ENCODE measurements around the gene ETFRF1. TPM values are rescaled to one million over a fixed set of nuclear protein-coding genes. Genes with fewer than 3 reads are reported as not detected.

ETFRF1 gene
- total RNA-seq, 1 experiment from 2014 or later: 7.7 TPM

GRCh38 chr12:25236190-25236589, 41.2 kb downstream of the ETFRF1 start:
- no peaks in the 10 kb centered on the region for H3K4me1 ChIP-seq (ENCODE audit: insufficient read depth, low read length)
- no peaks in the 10 kb centered on the region for H3K9me3 ChIP-seq (ENCODE audit: low read length)
- no peaks in the 10 kb centered on the region for H3F3A ChIP-seq (ENCODE audit: low read length, unreplicated experiment)
- CTCF ChIA-PET: no interaction called here
- no peaks in the 10 kb centered on the region for H3K36me3 ChIP-seq (ENCODE audit: low read depth, low read length)
- no peaks in the 10 kb centered on the region for H3K79me2 ChIP-seq (ENCODE audit: low read length)
- no peak for DNase-seq
- no TSS peak for BruUV-seq (replicated peaks)
- POLR2A ChIA-PET (ENCODE audit: unreplicated experiment): no interaction called here
- TF ChIP-seq EZH2 (IDR thresholded peaks at IDR 0.05; ENCODE audit: low read length, unreplicated experiment): no peak
- TF ChIP-seq EZH2phosphoT487 (IDR thresholded peaks at IDR 0.05; ENCODE audit: borderline replicate concordance, low read length): no peak
- TF ChIP-seq CTCF (conservative IDR thresholded peaks at IDR 0.05; ENCODE audit: low read depth, low read length): no peak
- intact Hi-C loops (cut with micrococcal nuclease): no loop called here
- H4K20me1 ChIP-seq (ENCODE audit: low read length): no peaks in the 10 kb centered on the region
- H2AFZ ChIP-seq (ENCODE audit: low read length): no peak overlapping the region
- H3K4me2 ChIP-seq (ENCODE audit: low read length): no peak overlapping the region
- H3K27me3 ChIP-seq (ENCODE audit: low read length): no peaks in the 10 kb centered on the region
- ATAC-seq: no peak
- H3K9ac ChIP-seq (ENCODE audit: low read length): no peak overlapping the region
- no peak overlapping the region for H3K27ac ChIP-seq (ENCODE audit: low read length)
- no peak overlapping the region for H3K4me3 ChIP-seq (ENCODE audit: low read length)
- H3K9me2 ChIP-seq (replicated peaks; ENCODE audit: low read length): no peaks in the 10 kb centered on the region

DNA sequence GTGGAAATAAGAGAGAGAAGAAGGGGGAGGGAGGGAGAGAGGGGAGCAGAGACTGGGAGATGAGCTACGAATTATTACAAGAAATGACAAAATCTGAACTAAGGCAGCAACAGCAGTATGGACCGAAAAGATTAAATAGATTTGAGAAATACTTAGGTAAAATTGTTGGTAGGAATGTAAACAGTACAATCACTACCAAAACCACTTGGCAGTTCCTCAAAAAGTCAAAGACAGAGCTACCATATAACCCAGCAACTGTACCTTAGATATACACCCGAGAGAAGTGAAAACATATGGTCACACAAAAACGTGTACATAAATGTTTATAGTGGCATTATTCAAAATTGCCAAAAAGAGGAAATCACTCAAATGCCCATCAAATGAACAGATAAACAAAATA, 41.6 kb downstream of the ETFRF1 start:
- Histone ChIP-seq H3K27ac (ENCODE audit: low read length) (no peak overlapping the region), H3K4me2 (ENCODE audit: low read length) (no peak overlapping the region), H3K4me3 (ENCODE audit: low read length) (no peak overlapping the region), H3K9ac (ENCODE audit: low read length) (no peak overlapping the region), H3K36me3 (ENCODE audit: low read depth, low read length) (no peaks in the 10 kb centered on the region), H3K79me2 (ENCODE audit: low read length) (no peaks in the 10 kb centered on the region), H3K9me3 (ENCODE audit: low read length) (no peaks in the 10 kb centered on the region), H3F3A (ENCODE audit: low read length, unreplicated experiment) (no peaks in the 10 kb centered on the region), H2AFZ (ENCODE audit: low read length) (no peak overlapping the region), H3K4me1 (ENCODE audit: insufficient read depth, low read length) (no peaks in the 10 kb centered on the region), H3K9me2 (replicated peaks; ENCODE audit: low read length) (no peaks in the 10 kb centered on the region), H4K20me1 (ENCODE audit: low read length) (no peaks in the 10 kb centered on the region), H3K27me3 (ENCODE audit: low read length) (no peaks in the 10 kb centered on the region)
- TF ChIP-seq EZH2 (IDR thresholded peaks at IDR 0.05; ENCODE audit: low read length, unreplicated experiment) (no peak), CTCF (conservative IDR thresholded peaks at IDR 0.05; ENCODE audit: low read depth, low read length) (no peak), EZH2phosphoT487 (IDR thresholded peaks at IDR 0.05; ENCODE audit: borderline replicate concordance, low read length) (no peak)
- DNase-seq (no peak), ATAC-seq (no peak)
- POLR2A ChIA-PET (ENCODE audit: unreplicated experiment): no interaction called here
- intact Hi-C loops (cut with micrococcal nuclease): no loop called here
- CTCF ChIA-PET: no interaction called here
- no TSS peak for BruUV-seq (replicated peaks)

- no peaks in the 10 kb centered on the region for H3K79me2 ChIP-seq (ENCODE audit: low read length)
- H3K27ac ChIP-seq (ENCODE audit: low read length): no peak overlapping the region
- H3K4me3 ChIP-seq (ENCODE audit: low read length): no peak overlapping the region
- no peaks in the 10 kb centered on the region for H3K4me1 ChIP-seq (ENCODE audit: insufficient read depth, low read length)
- no peaks in the 10 kb centered on the region for H3F3A ChIP-seq (ENCODE audit: low read length, unreplicated experiment)
- no peak overlapping the region for H2AFZ ChIP-seq (ENCODE audit: low read length)
- H3K9me3 ChIP-seq (ENCODE audit: low read length): no peaks in the 10 kb centered on the region
- no peaks in the 10 kb centered on the region for H3K27me3 ChIP-seq (ENCODE audit: low read length)
- ATAC-seq (no peak), DNase-seq (peak; percentile 39)
- intact Hi-C loops (cut with micrococcal nuclease): loop anchor here (1.0 kb wide), 1 partner anchor 146 kb away; no protein-coding TSS in a partner anchor
- no peak for TF ChIP-seq EZH2 (IDR thresholded peaks at IDR 0.05; ENCODE audit: low read length, unreplicated experiment)
- no peak for TF ChIP-seq EZH2phosphoT487 (IDR thresholded peaks at IDR 0.05; ENCODE audit: borderline replicate concordance, low read length)
- peak; percentile 70 for TF ChIP-seq CTCF (conservative IDR thresholded peaks at IDR 0.05; ENCODE audit: low read depth, low read length)
- ChIA-PET CTCF (interaction anchor here (0.7 to 1.0 kb wide), 2 partner anchors 9 to 146 kb away, joined by 6 to 19 read pairs; partner anchors contain the start of gene KRAS), POLR2A (ENCODE audit: unreplicated experiment) (no interaction called here)
- no peak overlapping the region for H3K4me2 ChIP-seq (ENCODE audit: low read length)
- no peaks in the 10 kb centered on the region for H3K9me2 ChIP-seq (replicated peaks; ENCODE audit: low read length)
- H3K9ac ChIP-seq (ENCODE audit: low read length): no peak overlapping the region
- H3K36me3 ChIP-seq (ENCODE audit: low read depth, low read length): no peaks in the 10 kb centered on the region
- H4K20me1 ChIP-seq (ENCODE audit: low read length): no peaks in the 10 kb centered on the region
- no TSS peak for BruUV-seq (replicated peaks)
Observed at GRCh38 chr12:25241167-25242020, 46.4 kb downstream of the ETFRF1 start.

Data from PC-3 (cell line).